HL-60 (cell line): ENCODE data around the gene TNIP3.

Experiments used
- DNase-seq, 2 experiments: peaks; one replicate each; pipeline ENCODE4 v3.0.0-alpha.2; 2010 to 2020; ENCODE audit warnings: low read depth in 1 of 2, low spot score in 1 of 2
- H3K27ac ChIP-seq: fragments of 250-450 bp; sonication (Bioruptor Pico); replicated peaks from 2 replicates; pipeline ENCODE4 v1.5.1; 2020; ENCODE audit warnings: mild to moderate bottlenecking, moderate library complexity
- H3K27me3 ChIP-seq: fragments of 250-450 bp; sonication (Bioruptor Pico); 2 replicates; pipeline ENCODE4 v1.5.1; 2021; ENCODE audit warnings: mild to moderate bottlenecking, moderate library complexity; ENCODE audit not compliant: insufficient read depth, poor library complexity, severe bottlenecking
- H3K4me3 ChIP-seq: replicated peaks from 2 replicates; pipeline ENCODE4 v1.5.1; 2011; ENCODE audit warnings: mild to moderate bottlenecking, control low read depth, low read length; ENCODE audit not compliant: insufficient read depth
- GABPA ChIP-seq: IDR thresholded peaks from 2 replicates; pipeline ENCODE4 v1.6.1; 2012; ENCODE audit warnings: low read depth
- POLR2AphosphoS5 ChIP-seq: IDR thresholded peaks from 2 replicates; pipeline ENCODE4 v1.6.1; 2012; ENCODE audit warnings: low read depth
- SPI1 ChIP-seq: IDR thresholded peaks from 2 replicates; pipeline ENCODE4 v1.6.1; 2012; ENCODE audit warnings: low read depth, mild to moderate bottlenecking, borderline replicate concordance
- TF ChIP-seq, protein P1 (sequence below): IDR thresholded peaks from one replicate; pipeline ENCODE4 v1.5.1; 2011; ENCODE audit warnings: low read length, control low read depth, inconsistent platforms; ENCODE audit not compliant: insufficient read depth
- TF ChIP-seq, protein P2 (sequence below): IDR thresholded peaks from 2 replicates; pipeline ENCODE4 v1.6.1; 2012; ENCODE audit warnings: low read depth; ENCODE audit not compliant: insufficient replicate concordance

Gene TNIP3

DNA sequence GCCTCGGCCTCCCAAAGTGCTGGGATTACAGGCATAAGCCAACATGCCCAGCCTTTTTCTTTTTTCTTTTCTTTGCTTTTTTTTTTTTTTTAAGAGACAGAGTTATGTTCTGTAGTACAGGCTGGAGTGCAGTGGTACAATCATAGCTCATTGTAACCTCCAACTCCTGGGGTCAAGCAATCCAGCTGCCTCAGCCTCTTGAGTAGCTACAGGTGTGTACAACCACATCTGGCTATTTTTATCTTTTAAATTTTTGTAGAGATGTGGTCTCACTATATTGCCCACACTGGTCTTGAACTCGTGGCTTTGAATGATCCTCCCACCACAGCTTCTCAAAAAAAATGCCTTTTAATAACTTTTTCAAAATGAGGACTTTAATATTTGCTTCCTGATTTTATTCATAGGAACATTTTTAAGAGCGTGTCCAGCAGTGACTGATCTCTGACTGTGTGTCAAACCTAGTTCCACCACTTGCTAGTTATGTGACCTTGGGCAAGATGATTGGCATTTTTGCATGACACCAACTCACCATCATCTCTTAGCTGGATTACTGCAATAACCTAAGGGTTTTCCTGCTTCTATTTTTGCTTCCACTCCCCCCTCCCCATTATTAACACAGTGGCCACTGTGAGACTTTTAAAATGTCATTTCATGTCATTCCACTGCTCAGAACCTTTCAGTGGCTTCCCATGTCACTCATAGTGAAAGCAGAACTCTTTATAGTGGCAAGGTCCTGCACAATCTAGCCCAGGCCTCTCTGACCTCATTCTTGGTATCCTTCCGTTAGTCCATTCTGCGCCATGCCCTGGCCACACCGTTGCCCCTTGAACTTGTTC lies 4.5 kb upstream of the TNIP3 start:
- no peak overlapping the region for H3K4me3 ChIP-seq
- no peak for DNase-seq
- no peaks in the 10 kb centered on the region for H3K27me3 ChIP-seq
- TF ChIP-seq GABPA = no peak
- H3K27ac ChIP-seq = no peak overlapping the region

- no peak for DNase-seq
These were observed 2.9 kb upstream of the TNIP3 start for GRCh38 chr4:121166976-121167375.

GRCh38 chr4:121165206-121165605 lies 1.1 kb upstream of the TNIP3 start:
- Histone ChIP-seq H3K27ac (no peak overlapping the region), H3K4me3 (no peak overlapping the region), H3K27me3 (no peaks in the 10 kb centered on the region)
- DNase-seq = no peak
- TF ChIP-seq, protein P1, sequence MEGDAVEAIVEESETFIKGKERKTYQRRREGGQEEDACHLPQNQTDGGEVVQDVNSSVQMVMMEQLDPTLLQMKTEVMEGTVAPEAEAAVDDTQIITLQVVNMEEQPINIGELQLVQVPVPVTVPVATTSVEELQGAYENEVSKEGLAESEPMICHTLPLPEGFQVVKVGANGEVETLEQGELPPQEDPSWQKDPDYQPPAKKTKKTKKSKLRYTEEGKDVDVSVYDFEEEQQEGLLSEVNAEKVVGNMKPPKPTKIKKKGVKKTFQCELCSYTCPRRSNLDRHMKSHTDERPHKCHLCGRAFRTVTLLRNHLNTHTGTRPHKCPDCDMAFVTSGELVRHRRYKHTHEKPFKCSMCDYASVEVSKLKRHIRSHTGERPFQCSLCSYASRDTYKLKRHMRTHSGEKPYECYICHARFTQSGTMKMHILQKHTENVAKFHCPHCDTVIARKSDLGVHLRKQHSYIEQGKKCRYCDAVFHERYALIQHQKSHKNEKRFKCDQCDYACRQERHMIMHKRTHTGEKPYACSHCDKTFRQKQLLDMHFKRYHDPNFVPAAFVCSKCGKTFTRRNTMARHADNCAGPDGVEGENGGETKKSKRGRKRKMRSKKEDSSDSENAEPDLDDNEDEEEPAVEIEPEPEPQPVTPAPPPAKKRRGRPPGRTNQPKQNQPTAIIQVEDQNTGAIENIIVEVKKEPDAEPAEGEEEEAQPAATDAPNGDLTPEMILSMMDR = no peak
- TF ChIP-seq SPI1 = no peak
- TF ChIP-seq, protein P2, sequence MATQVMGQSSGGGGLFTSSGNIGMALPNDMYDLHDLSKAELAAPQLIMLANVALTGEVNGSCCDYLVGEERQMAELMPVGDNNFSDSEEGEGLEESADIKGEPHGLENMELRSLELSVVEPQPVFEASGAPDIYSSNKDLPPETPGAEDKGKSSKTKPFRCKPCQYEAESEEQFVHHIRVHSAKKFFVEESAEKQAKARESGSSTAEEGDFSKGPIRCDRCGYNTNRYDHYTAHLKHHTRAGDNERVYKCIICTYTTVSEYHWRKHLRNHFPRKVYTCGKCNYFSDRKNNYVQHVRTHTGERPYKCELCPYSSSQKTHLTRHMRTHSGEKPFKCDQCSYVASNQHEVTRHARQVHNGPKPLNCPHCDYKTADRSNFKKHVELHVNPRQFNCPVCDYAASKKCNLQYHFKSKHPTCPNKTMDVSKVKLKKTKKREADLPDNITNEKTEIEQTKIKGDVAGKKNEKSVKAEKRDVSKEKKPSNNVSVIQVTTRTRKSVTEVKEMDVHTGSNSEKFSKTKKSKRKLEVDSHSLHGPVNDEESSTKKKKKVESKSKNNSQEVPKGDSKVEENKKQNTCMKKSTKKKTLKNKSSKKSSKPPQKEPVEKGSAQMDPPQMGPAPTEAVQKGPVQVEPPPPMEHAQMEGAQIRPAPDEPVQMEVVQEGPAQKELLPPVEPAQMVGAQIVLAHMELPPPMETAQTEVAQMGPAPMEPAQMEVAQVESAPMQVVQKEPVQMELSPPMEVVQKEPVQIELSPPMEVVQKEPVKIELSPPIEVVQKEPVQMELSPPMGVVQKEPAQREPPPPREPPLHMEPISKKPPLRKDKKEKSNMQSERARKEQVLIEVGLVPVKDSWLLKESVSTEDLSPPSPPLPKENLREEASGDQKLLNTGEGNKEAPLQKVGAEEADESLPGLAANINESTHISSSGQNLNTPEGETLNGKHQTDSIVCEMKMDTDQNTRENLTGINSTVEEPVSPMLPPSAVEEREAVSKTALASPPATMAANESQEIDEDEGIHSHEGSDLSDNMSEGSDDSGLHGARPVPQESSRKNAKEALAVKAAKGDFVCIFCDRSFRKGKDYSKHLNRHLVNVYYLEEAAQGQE = no peak
- TF ChIP-seq POLR2AphosphoS5 = no peak
- no peak for TF ChIP-seq GABPA

More at GRCh38 chr4:121166976-121167375, 2.9 kb upstream of the TNIP3 start:
- H3K27ac ChIP-seq = no peak overlapping the region
- no peak for TF ChIP-seq SPI1
- TF ChIP-seq, protein P2 = no peak
- no peak for TF ChIP-seq POLR2AphosphoS5
- TF ChIP-seq, protein P1 = no peak
- TF ChIP-seq GABPA = no peak
- no peak overlapping the region for H3K4me3 ChIP-seq
- H3K27me3 ChIP-seq = no peaks in the 10 kb centered on the region

DNA sequence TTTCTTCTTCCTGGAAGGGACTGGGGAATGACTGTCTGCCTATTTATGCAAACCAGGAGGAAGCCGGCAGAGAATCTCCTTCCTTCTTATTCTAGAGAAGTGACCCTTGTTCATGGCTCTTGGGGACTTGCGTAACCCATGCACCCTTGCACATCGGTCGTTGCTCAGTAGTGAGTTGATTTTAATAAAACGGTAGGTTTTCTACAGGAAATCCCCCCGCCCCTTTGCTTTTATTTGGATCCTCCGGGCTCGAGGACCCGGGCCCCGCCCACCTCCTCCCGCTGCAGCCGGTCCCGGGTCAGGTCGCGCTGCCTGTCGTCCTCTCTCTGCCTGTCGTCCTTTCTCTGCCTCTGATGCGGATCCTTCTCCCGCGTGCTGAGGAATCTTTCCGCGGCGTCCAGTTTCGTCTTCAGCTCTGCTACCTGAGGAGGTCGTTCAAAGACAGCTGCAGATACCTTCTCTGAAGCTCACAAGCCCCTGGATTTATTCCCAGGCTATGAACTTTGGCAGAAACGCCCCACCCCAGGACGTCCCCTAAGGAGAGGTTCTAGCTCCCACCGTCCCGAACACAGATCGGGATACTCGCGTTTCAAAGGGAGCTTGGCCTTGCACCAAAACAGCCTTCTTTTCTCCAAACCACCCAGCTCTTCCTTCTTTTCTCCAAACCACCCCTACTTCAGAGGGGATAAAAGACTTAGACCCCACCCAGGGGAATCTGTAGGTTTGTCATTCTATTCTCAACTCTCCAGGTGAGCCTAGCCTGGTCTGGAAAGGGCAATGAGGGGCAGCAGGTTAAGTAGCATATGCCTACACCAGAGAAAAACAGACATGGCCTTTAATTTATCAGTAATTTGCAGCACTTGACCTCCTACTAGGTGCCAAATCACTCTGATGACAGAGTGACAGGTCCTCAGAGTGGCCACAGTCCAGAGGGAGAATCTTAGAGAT lies 7.0 kb downstream of the TNIP3 start:
- DNase-seq = peak; percentile 50 to 76
- peak overlapping the region; percentile 35 for H3K4me3 ChIP-seq
- no peaks in the 10 kb centered on the region for H3K27me3 ChIP-seq
- TF ChIP-seq, protein P2 = no peak
- peak; percentile 18; the same call in 1 of the 2 replicates for TF ChIP-seq SPI1
- H3K27ac ChIP-seq = peak overlapping the region; percentile 38; the same call in 1 of the 2 replicates
